Choroid plexus epithelial cell (primary cell): ENCODE results near the gene TMEFF1.
A peak's percentile ranks its signal among the peaks of the same experiment; 100 is the strongest.

Source experiments
- DNase-seq: peaks from one replicate; pipeline ENCODE4 v3.0.0-alpha.2; 2010; ENCODE audit warnings: low read depth
- H3K4me3 ChIP-seq: 2 replicates; pipeline ENCODE4 v1.5.1; 2011; ENCODE audit warnings: low read depth, mild to moderate bottlenecking, control low read depth, low read length, moderate library complexity
- TF ChIP-seq, protein P1 (sequence below): conservative IDR thresholded peaks from 2 replicates; pipeline ENCODE4 v1.5.1; 2011; ENCODE audit warnings: low read depth, mild to moderate bottlenecking, control low read depth, inconsistent platforms, low read length, moderate library complexity

TMEFF1 gene

DNA sequence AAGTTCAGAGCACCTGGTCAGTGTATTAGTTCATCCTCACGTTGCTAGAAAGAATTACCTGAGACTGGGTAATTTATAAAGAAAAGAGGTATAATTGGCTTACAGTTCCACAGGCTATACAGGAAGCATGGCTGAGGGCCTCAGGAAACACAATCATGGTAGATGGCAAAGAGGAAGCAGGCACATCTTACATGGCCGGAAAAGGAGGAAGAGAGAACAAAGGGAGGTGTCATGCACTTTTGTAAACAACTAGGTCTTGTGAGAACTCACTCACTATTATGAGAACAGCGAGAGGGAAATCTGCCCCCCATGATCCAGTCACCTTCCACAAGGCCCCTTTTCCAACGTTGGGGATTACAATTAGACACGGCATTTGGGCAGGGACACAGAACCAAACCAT lies 76.1 kb downstream of the TMEFF1 start:
- TF ChIP-seq, protein P1, sequence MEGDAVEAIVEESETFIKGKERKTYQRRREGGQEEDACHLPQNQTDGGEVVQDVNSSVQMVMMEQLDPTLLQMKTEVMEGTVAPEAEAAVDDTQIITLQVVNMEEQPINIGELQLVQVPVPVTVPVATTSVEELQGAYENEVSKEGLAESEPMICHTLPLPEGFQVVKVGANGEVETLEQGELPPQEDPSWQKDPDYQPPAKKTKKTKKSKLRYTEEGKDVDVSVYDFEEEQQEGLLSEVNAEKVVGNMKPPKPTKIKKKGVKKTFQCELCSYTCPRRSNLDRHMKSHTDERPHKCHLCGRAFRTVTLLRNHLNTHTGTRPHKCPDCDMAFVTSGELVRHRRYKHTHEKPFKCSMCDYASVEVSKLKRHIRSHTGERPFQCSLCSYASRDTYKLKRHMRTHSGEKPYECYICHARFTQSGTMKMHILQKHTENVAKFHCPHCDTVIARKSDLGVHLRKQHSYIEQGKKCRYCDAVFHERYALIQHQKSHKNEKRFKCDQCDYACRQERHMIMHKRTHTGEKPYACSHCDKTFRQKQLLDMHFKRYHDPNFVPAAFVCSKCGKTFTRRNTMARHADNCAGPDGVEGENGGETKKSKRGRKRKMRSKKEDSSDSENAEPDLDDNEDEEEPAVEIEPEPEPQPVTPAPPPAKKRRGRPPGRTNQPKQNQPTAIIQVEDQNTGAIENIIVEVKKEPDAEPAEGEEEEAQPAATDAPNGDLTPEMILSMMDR, result no peak
- DNase-seq, result no peak
- no peak overlapping the region for H3K4me3 ChIP-seq

DNA sequence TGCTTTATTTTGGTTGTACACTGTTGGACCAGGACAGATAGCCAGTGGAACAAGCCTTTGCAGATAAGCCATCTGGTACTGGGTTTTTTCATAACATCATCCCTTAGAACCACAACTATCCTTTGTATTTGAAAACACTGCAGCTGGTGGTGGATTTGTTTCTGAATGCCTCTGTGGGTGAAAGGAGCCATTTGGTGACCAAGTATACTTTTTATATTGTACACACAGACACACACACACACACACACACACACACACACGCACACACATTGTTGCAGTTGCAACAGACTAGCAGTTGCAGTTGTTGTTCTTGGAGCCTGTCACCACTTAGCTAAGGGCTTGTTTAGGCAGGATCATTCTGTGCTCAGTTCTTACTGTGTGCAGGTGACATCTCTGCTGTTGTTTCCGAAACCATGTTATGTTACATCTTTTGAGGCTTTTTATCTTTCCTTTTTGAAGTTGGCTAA lies 82.0 kb downstream of the TMEFF1 start:
- TF ChIP-seq, protein P1, result no peak
- no peak overlapping the region for H3K4me3 ChIP-seq
- DNase-seq, result peak; percentile 62

DNA sequence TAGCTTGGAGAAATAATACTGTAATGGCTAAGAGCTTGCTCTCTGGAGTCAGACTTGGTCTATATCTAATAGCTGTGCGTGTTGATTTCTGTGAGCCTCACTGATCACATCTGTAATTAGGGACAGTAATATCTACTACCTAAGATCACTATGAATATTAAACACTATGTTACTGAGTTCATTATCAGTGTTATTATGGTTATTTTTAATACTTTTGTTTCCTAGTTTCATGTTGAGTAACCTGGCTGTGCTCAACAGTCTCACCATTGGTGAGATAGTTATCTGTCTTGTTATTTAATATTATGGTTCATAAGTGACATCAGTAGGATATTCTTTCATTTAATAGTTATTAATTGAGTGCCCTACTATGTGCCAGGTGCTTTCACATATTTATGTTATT lies 82.5 kb downstream of the TMEFF1 start:
- TF ChIP-seq, protein P1, result no peak
- no peak for DNase-seq

DNA sequence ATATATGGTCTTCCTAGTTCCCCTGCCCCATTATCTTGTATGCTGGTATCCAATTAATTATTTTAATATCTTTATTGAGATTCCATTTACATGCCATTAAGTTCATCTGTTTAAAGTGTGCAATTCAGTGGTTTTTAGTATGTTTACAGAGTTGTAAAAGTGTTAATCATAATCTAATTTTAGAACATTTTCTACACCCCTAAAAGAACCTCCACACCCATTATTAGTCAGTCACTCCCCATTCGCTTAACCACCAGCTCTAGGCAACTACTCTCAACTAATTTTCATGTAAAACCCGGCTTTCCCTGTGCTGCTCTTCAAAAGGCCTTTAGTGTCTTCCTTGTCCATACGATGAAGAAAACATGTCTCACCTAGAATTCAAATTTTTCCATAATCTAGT lies 84.1 kb downstream of the TMEFF1 start:
- no peak overlapping the region for H3K4me3 ChIP-seq
- no peak for DNase-seq
- TF ChIP-seq, protein P1, result no peak

More for the DNA sequence above, 82.5 kb downstream of the TMEFF1 start:
- no peak overlapping the region for H3K4me3 ChIP-seq

DNA sequence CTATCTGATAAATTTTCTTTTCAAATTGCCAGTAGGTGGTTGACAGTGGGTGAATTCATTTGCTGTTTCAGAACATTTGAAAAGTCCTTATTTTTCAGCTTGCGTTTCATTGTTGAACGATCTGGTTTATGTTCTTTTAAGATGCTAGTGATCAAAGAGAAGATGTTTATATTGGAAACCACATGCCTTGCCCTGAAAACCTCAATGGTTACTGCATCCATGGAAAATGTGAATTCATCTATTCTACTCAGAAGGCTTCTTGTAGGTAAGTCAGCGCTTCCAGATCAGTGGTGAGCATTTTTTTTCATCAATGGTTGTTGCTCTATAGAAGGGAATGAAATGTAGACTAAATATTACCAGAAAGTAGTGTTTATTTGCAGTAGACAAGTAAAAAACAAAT lies 88.3 kb downstream of the TMEFF1 start:
- no peak overlapping the region for H3K4me3 ChIP-seq
- DNase-seq, result peak; percentile 72
- TF ChIP-seq, protein P1, result no peak

DNA sequence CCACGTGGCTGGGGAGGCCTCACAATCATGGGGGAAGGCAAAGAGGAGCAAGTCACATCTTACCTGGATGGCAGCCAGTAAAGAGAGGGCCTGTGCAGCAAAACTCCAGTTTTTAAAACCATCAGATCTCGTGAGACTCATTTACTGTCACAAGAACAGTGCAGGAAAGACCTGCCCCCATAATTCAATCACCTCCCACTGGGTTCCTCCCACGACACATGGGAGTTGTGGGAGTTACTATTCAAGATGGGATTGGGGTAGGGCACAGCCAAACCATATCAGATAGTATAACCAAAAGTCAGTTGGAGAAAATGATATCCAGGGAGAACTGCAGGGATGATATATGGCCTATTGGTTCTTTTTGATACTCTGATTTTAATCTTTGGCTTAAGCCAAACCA lies 94.9 kb downstream of the TMEFF1 start:
- TF ChIP-seq, protein P1, result no peak
- no peak for DNase-seq
- H3K4me3 ChIP-seq, result no peak overlapping the region

DNA sequence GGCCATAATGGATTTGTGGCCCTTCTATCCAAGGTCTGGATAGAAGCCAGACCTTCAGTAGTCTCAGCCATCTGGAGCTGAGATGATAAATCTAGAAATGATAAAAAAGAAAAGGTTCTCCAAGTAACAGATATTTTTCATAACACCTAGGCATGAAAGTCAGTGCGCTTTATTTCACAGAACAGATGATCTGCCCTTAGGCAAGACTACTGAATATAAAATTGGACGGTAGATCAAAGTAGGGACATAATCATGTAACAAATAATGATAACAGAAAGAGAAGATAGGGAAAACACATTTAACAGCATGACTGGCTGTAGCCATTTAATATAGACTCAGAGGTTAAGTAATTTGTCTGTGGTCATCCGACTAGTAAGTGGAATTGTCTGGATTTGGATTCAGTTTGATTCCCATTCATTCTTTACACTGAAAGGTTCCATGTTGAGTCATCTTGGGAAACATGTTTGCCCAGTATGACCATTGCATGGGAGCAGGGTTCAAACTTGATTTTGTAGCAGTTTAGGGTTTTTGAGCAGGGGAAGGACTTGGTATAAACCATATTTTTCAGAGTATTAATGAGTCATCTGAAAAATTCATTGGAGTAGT lies 100.8 kb downstream of the TMEFF1 start:
- H3K4me3 ChIP-seq, result no peak overlapping the region
- TF ChIP-seq, protein P1, result no peak
- DNase-seq, result no peak
